Measurements from ENCODE around the gene NDUFB8.
A peak's percentile ranks its signal among the peaks of the same experiment; 100 is the strongest.

The NDUFB8 gene

DNA sequence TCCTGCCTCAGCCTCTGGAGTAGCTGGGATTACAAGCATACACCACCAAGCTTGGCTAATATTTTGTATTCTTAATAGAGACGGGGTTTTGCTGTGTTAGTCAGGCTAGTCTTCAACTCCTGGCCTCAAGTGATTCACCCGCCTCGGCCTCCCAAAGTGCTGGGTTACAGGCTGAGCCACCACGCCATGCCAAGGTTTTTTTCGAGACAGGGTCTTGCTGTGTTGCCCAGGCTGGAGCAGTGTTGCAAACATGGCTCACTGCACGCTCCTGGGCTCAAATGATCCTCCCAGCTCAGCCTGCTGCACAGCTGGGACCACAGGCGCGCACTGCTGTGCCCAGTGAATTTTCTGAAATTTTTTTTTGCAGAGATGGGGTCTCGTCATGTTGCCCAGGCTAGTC, 6.7 kb downstream of the NDUFB8 start:
- Histone ChIP-seq H3K36me3 (ENCODE audit: control insufficient read depth, insufficient read depth, low read length) (peaks cover 27% of the 10 kb centered on the region), H3K9me3 (ENCODE audit: control insufficient read depth, low read length) (no peaks in the 10 kb centered on the region), H3K27me3 (ENCODE audit: control insufficient read depth, insufficient read depth, low read length, poor library complexity, severe bottlenecking) (peaks cover 43% of the 10 kb centered on the region), H3K27ac (ENCODE audit: insufficient read depth, low read depth, low read length, poor library complexity, severe bottlenecking) (no peak overlapping the region), H3K4me1 (ENCODE audit: control insufficient read depth, insufficient read depth, low read length) (no peaks in the 10 kb centered on the region), H3K4me3 (ENCODE audit: insufficient read depth, low read depth, low read length) (no peak overlapping the region)
- 92 to 95% methylated on average over 9 of the region's 9 CpGs for WGBS, 2 experiments

DNA sequence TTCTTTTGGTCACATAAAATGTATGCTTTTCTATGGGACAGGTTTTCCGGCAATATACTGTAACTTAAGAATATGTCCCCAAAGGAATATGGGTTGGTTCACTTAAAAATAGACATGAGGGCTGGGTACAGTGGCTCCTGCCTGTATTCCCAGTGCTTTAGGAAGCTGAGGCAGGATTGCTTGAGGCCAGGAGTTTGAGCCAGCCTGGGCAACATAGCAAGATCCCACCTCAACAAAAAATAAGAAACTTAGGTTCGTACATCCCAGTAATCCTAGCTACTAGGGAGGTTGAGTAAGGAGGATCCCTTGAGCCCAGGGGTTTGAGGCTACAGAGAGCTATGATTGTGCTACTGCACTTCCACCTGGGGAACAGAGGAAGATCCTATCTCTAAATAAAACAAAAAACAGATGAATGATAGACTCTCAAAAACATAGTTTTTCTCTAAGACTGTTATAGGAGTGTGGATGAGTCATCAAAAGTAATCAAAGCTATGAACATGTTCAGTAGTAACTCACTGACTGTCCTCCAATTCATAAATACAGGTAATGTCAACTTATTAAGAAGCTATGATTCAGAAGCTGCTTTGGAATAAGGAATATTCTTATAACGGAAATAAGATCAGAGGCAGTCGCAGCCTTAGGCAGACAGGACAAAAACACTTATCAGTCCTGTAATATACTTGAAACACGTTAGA, 7.4 kb downstream of the NDUFB8 start:
- Histone ChIP-seq H3K9me3 (ENCODE audit: control insufficient read depth, low read length) (no peaks in the 10 kb centered on the region), H3K4me1 (ENCODE audit: control insufficient read depth, insufficient read depth, low read length) (no peaks in the 10 kb centered on the region), H3K27ac (ENCODE audit: insufficient read depth, low read depth, low read length, poor library complexity, severe bottlenecking) (no peak overlapping the region), H3K4me3 (ENCODE audit: insufficient read depth, low read depth, low read length) (no peak overlapping the region), H3K36me3 (ENCODE audit: control insufficient read depth, insufficient read depth, low read length) (peaks cover 27% of the 10 kb centered on the region), H3K27me3 (ENCODE audit: control insufficient read depth, insufficient read depth, low read length, poor library complexity, severe bottlenecking) (peaks cover 48% of the 10 kb centered on the region)
- WGBS, 2 experiments, result 94 to 95% methylated on average over 4 to 5 of the region's 5 CpGs

DNA sequence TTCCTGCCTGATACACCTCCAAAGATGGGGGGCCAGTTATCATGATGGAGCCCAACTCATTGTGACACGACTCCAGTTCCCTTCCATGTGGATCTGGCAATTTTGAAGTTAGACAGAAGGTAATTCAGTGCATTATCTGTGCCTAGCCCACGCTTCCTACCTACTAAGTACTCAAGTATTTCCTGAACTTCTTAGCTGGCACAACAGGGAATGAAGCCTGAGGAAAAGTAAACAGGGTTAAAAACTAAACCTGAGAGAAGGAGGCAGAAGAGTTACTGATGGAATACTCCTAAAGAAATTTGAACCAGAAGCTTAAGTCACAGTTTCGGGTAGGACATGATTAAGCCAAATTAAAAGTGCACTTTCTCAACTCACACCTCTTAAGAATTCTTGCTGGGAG, 8.9 kb downstream of the NDUFB8 start:
- Histone ChIP-seq H3K4me1 (ENCODE audit: control insufficient read depth, insufficient read depth, low read length) (no peaks in the 10 kb centered on the region), H3K27ac (ENCODE audit: insufficient read depth, low read depth, low read length, poor library complexity, severe bottlenecking) (no peak overlapping the region), H3K9me3 (ENCODE audit: control insufficient read depth, low read length) (no peaks in the 10 kb centered on the region), H3K36me3 (ENCODE audit: control insufficient read depth, insufficient read depth, low read length) (peaks cover 15% of the 10 kb centered on the region), H3K27me3 (ENCODE audit: control insufficient read depth, insufficient read depth, low read length, poor library complexity, severe bottlenecking) (peaks cover 48% of the 10 kb centered on the region), H3K4me3 (ENCODE audit: insufficient read depth, low read depth, low read length) (no peak overlapping the region)
- 91 to 92% methylated on average over 3 of the region's 3 CpGs for WGBS, 2 experiments

DNA sequence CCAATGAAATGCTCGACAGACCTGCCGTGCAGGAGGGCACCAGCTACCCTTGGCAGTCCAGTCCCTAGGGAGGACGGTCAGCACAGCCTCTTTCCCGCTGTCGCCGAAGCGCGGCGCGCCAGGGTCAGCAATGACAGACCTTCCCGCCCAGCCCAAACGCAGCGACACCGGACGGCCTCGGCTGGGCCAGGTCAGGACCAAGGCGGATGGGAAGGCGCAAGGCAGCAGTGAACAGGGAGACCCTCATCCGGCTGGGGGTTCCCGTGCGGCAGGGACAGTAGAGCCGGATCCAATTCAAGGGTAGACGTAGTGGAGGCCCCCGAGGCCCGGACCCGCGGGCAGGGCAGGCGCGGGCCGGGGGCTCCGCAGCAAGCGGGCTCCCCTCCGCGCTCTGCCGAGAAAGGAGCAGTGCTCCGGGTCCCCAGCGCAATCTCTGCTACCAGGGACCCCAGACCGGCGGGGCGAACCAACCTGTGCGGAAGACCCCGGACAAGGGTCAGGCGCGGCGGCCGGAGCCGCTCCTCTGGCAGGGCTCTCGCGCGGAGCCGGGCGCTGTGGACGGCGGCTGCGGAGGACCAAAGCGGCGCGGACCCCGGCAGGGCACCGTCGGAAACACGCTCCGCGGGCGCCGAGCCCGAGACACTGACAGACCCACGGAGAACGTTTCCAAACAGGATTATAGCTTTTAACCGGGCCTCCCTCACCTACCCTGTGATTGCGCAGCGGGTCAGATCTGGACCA, 10.2 kb downstream of the NDUFB8 start, which contains the start of gene SEC31B:
Gene SEC31B, minus strand, starts transcription at position 551 of the 741 bp plus-strand sequence. CDS start 2,909 bp downstream, outside the sequence.
- peaks cover 7% of the 10 kb centered on the region for H3K36me3 ChIP-seq (ENCODE audit: control insufficient read depth, insufficient read depth, low read length)
- H3K4me3 ChIP-seq (ENCODE audit: insufficient read depth, low read depth, low read length), result peak within 1 kb of the TSS; percentile 46
- H3K27ac ChIP-seq (ENCODE audit: insufficient read depth, low read depth, low read length, poor library complexity, severe bottlenecking), result no peak within 1 kb of the TSS
- H3K4me1 ChIP-seq (ENCODE audit: control insufficient read depth, insufficient read depth, low read length), result no peaks in the 10 kb centered on the region
- peaks cover 48% of the 10 kb centered on the region for H3K27me3 ChIP-seq (ENCODE audit: control insufficient read depth, insufficient read depth, low read length, poor library complexity, severe bottlenecking)
- H3K9me3 ChIP-seq (ENCODE audit: control insufficient read depth, low read length), result no peaks in the 10 kb centered on the region
- WGBS, 2 experiments, result 2% methylated on average over 72 of the region's 72 CpGs

DNA sequence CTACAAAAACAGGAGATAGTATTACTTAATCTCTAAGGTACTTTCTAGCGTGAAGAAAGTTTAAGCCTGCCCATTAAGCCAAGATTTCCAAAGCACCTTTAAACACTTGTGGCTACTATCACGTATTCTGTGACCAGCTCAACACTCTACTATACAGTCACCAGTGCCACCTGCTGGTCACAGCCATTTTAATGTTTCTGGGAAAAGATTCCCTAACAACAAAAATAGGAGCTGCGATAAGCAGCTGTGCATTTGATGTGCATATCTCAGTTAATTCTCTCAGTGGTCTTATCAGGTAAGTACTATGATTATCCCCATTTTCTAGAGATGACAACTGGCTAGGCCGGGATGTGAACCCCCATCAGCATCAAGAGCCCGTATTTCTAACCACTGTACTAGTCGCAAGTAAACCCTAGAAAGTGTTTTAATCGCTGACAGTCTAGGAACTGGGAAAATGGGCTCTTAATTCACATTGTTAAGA, 10.9 kb downstream of the NDUFB8 start:
- H3K4me3 ChIP-seq (ENCODE audit: insufficient read depth, low read depth, low read length), result no peak overlapping the region
- H3K36me3 ChIP-seq (ENCODE audit: control insufficient read depth, insufficient read depth, low read length), result peaks cover under 1% of the 10 kb centered on the region
- H3K4me1 ChIP-seq (ENCODE audit: control insufficient read depth, insufficient read depth, low read length), result no peaks in the 10 kb centered on the region
- no peak overlapping the region for H3K27ac ChIP-seq (ENCODE audit: insufficient read depth, low read depth, low read length, poor library complexity, severe bottlenecking)
- no peaks in the 10 kb centered on the region for H3K9me3 ChIP-seq (ENCODE audit: control insufficient read depth, low read length)
- WGBS, 2 experiments, result 14 to 19% methylated on average over 7 of the region's 7 CpGs
- H3K27me3 ChIP-seq (ENCODE audit: control insufficient read depth, insufficient read depth, low read length, poor library complexity, severe bottlenecking), result peaks cover 48% of the 10 kb centered on the region

DNA sequence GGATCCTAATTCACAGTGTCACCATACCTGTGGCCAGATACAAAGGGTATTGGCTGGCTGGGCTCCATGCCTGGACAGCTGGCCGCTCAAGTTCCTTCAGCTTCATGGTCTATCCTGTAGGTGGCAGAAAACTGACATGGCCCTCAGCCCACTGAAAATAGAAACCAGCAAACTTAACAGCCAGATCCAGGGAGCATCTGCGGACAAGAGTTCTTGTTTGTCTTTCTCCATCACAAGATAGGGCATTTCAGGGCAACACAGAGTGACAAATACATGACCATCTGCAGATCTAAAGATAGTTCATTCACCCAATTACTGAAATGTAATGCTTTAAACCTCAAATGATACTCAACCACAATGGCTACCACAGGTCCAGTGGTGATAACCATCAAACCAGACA, 12.8 kb downstream of the NDUFB8 start:
- WGBS, 2 experiments, result 74 to 76% methylated on average over 2 of the region's 2 CpGs
- no peak overlapping the region for H3K27ac ChIP-seq (ENCODE audit: insufficient read depth, low read depth, low read length, poor library complexity, severe bottlenecking)
- H3K9me3 ChIP-seq (ENCODE audit: control insufficient read depth, low read length), result no peaks in the 10 kb centered on the region
- H3K4me1 ChIP-seq (ENCODE audit: control insufficient read depth, insufficient read depth, low read length), result no peaks in the 10 kb centered on the region
- no peak overlapping the region for H3K4me3 ChIP-seq (ENCODE audit: insufficient read depth, low read depth, low read length)
- H3K36me3 ChIP-seq (ENCODE audit: control insufficient read depth, insufficient read depth, low read length), result no peaks in the 10 kb centered on the region
- H3K27me3 ChIP-seq (ENCODE audit: control insufficient read depth, insufficient read depth, low read length, poor library complexity, severe bottlenecking), result peaks cover 42% of the 10 kb centered on the region

DNA sequence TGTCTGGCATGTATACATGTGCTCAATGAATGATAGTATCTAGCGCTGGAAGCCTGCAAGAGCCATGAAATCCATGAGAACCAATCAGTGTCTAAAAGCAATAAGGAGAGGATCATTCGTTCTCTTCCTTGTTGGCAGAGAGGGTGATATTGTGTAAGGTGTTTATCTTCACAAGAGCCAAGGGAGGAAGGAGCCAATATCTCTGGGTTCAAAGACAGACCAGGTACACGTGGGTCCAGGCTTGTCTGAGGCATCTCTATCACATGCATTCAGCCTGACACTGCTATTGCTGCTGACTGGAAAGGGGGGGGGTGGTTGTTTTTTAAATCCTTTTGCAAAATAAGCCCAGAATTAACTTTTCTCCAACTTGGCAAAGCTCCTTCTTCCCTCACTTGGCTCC, 14.1 kb downstream of the NDUFB8 start:
- Histone ChIP-seq H3K9me3 (ENCODE audit: control insufficient read depth, low read length) (no peaks in the 10 kb centered on the region), H3K27me3 (ENCODE audit: control insufficient read depth, insufficient read depth, low read length, poor library complexity, severe bottlenecking) (peaks cover 31% of the 10 kb centered on the region), H3K4me1 (ENCODE audit: control insufficient read depth, insufficient read depth, low read length) (no peaks in the 10 kb centered on the region), H3K4me3 (ENCODE audit: insufficient read depth, low read depth, low read length) (no peak overlapping the region), H3K36me3 (ENCODE audit: control insufficient read depth, insufficient read depth, low read length) (no peaks in the 10 kb centered on the region), H3K27ac (ENCODE audit: insufficient read depth, low read depth, low read length, poor library complexity, severe bottlenecking) (no peak overlapping the region)
- WGBS, 2 experiments, result 83 to 90% methylated on average over 3 of the region's 3 CpGs

DNA sequence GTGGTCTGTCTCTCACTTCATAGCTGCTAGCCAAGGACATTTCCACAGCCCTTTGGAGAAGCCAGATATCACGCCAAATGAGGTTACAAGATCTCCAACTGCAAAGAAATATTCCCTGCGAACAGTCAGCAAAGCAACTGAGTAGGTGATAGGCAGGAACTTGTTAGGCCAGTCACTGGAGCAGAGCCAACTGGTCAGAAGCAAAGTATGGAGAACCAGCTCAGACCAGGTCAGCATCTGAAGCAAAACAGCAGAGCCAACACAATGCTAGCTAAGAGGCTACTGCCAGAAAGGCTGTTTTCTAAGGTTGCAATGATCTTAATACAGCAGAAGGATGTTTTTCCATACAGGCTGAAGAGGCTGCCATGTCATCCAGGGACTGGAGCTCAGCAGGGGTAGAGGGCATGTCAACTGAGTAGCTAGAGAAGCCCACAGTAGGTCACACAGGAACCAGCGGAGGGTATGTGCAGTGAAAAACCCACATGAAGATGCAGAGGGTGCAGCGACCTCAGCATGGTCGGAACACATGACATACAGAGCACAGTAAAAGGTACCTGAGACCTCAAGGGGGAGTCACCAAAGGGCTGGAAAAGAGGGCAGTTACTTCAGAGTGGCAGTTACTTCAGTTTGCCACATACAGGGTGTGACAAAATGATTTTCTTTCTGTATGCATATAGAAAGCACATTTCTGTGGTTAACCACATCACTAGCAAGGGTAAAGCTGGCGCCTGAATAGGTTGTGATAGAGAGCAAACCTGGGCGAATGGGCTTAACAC, 18.9 kb downstream of the NDUFB8 start:
- H3K27me3 ChIP-seq (ENCODE audit: control insufficient read depth, insufficient read depth, low read length, poor library complexity, severe bottlenecking), result peaks cover 21% of the 10 kb centered on the region
- H3K4me3 ChIP-seq (ENCODE audit: insufficient read depth, low read depth, low read length), result no peak overlapping the region
- H3K9me3 ChIP-seq (ENCODE audit: control insufficient read depth, low read length), result no peaks in the 10 kb centered on the region
- no peak overlapping the region for H3K27ac ChIP-seq (ENCODE audit: insufficient read depth, low read depth, low read length, poor library complexity, severe bottlenecking)
- 90% methylated on average over 7 of the region's 7 CpGs for WGBS, 2 experiments
- no peaks in the 10 kb centered on the region for H3K36me3 ChIP-seq (ENCODE audit: control insufficient read depth, insufficient read depth, low read length)
- H3K4me1 ChIP-seq (ENCODE audit: control insufficient read depth, insufficient read depth, low read length), result no peaks in the 10 kb centered on the region

DNA sequence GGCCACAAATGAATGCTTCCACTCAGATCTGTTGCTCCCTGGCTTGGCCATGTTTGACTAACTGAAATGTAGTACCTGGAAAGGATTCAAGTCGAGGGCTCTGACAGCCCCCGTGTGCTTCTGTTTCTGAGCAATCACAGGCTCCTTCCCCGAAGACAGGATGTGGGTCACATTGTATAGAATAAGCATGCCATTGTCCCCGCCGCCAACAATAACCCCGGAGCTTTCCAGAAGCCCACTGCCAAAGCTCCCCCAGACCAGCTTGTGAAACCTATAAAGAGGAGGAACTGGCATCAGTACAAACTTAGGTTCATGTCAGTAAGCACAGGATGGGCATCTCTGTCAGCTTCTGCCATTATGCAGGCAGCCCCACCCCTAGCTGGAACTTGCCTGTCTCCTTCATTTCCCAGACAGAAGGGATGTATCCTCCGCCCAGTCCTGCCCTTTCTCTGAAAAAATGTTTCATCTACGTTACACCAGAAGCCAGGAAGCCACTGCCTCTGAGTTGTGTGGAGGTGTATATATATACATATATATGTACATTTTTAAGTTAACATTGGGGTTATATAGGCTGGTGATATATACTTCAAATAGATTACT, 20.3 kb downstream of the NDUFB8 start:
- peaks cover 31% of the 10 kb centered on the region for H3K27me3 ChIP-seq (ENCODE audit: control insufficient read depth, insufficient read depth, low read length, poor library complexity, severe bottlenecking)
- H3K9me3 ChIP-seq (ENCODE audit: control insufficient read depth, low read length), result no peaks in the 10 kb centered on the region
- H3K4me3 ChIP-seq (ENCODE audit: insufficient read depth, low read depth, low read length), result no peak overlapping the region
- H3K36me3 ChIP-seq (ENCODE audit: control insufficient read depth, insufficient read depth, low read length), result no peaks in the 10 kb centered on the region
- no peaks in the 10 kb centered on the region for H3K4me1 ChIP-seq (ENCODE audit: control insufficient read depth, insufficient read depth, low read length)
- H3K27ac ChIP-seq (ENCODE audit: insufficient read depth, low read depth, low read length, poor library complexity, severe bottlenecking), result no peak overlapping the region
- 89 to 92% methylated on average over 7 to 8 of the region's 8 CpGs for WGBS, 2 experiments
